GM19099 (cell line): ENCODE results near the gene CEP72.
A peak's percentile ranks its signal among the peaks of the same experiment; 100 is the strongest.

Experiments
- POLR2A ChIP-seq: IDR thresholded peaks from 3 replicates; pipeline ENCODE4 v1.6.1; 2011; ENCODE audit warnings: low read depth; ENCODE audit not compliant: insufficient read length; ENCODE audit errors: extremely low read depth

The CEP72 gene

GRCh38 chr5:611731-612486, at the start of gene CEP72:
TSS of gene CEP72 (plus strand) at chr5:612340. CDS start at chr5:612362, 22 bp downstream.
- TF ChIP-seq POLR2A: peak; percentile 78

GRCh38 chr5:565782-566440, 46.2 kb upstream of the CEP72 start:
- TF ChIP-seq POLR2A: no peak

- TF ChIP-seq POLR2A: no peak
Observed at GRCh38 chr5:566636-567309, 45.4 kb upstream of the CEP72 start.

GRCh38 chr5:567664-568060, 44.5 kb upstream of the CEP72 start:
- TF ChIP-seq POLR2A: no peak

GRCh38 chr5:568061-568781, 43.9 kb upstream of the CEP72 start:
- TF ChIP-seq POLR2A: no peak

DNA sequence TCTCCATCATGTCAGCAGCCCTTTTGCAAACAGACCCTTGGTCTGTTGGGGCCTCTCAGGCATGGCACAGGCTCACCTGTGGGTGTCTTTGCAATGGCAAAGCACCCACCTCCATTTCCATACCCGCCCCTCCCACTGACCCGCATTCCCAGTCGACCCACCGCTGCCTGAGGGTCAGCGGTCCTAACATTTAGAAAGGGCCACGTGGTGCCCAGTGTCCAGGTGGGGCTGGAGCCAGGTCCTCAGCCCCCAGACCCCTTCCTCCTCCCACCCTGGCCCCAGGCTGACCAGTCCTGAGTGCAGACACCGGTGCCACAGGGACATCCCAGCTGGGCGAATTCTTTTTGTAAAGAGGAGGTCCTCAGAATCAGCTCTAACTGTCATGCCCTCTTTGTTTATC, 43.3 kb upstream of the CEP72 start:
- no peak for TF ChIP-seq POLR2A

GRCh38 chr5:569358-569867, 42.7 kb upstream of the CEP72 start:
- no peak for TF ChIP-seq POLR2A

DNA sequence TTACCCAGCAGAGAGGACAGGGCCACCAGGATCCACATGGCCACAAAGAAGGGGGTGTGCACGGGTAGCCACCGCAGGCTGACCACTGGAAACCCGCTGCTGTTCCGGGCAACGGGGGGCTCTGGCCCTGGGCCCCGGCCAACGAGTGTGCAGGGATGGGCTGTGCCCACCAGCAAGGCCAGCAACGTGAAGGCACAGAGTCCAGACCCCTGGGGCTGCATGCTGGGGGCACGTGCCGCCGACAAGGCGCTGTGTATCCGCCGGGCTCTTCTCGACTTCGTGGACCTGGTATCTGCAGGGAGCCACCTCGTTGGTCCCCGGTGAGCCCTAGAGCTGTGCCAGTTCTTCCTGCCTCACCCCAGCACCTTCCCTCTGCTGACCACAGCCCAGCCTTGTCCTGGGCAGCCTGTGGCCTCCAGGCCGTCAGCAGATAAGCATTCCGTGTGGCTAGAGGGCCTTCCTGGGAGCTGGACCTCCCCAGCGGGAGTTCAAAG, 42.2 kb upstream of the CEP72 start:
- TF ChIP-seq POLR2A: no peak

DNA sequence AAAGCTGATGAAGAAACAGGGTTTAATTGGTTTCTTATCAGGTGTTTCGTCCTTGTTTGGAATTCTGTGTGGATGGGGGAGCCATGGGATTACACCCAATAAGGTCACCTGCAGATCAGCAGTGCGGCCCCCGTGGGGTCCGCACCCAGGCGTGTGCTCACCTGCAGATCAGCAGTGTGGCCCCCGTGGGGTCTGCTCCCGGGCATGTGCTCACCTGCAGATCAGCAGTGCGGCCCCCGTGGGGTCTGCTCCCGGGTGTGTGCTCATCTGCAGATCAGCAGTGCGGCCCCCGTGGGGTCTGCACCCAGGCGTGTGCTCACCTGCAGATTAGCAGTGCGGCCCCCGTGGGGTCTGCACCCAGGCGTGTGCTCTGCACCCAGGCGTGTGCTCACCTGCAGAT, 41.7 kb upstream of the CEP72 start:
- TF ChIP-seq POLR2A: no peak

DNA sequence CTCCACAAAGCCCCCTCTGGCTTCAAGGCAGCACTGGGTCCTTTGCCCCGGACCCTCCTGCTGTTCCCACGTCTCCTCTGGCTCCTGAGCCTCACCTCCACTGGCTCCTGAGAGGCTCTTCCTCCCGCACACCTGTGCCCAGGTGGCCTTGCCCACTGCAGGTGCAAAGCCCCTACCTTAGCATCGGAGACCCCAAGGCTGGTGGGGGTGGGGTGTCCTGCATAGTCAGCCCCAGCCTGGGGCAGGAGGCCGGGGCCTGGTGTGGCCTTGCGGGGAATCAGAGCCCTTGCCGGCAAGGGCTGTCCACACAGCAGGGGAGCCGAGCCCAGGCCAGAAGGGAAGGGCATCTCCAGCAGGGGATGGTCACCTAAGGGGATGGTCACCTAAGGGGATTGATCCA, 41.3 kb upstream of the CEP72 start:
- no peak for TF ChIP-seq POLR2A

- TF ChIP-seq POLR2A: no peak
Observed at GRCh38 chr5:571791-572190, 40.3 kb upstream of the CEP72 start.

GRCh38 chr5:572398-573019, 39.6 kb upstream of the CEP72 start:
- TF ChIP-seq POLR2A: no peak

DNA sequence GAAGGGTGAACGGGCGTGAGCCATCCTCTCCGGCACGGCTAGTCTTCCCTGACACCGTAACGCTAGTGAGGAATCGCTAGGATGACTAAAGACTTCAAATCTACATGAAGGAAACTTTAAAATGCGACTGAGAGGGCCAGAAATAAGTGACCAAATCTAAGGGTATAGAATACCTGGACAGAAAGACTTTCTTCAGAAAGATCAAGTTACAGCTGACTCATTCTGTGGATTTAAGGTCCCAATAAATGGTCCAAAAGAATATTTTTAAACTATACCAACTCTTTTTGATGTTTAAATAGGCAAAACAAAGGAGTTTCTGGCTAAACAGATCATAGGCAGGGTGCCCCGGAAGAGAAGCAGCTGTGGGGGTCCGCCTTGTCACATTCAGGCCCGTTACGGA, 38.9 kb upstream of the CEP72 start:
- no peak for TF ChIP-seq POLR2A

- no peak for TF ChIP-seq POLR2A
Observed at GRCh38 chr5:573976-574375, 38.2 kb upstream of the CEP72 start.
